ENCODE results near the gene NSUN3.

The NSUN3 gene

GRCh38 chr3:94130690-94131089 lies 67.8 kb downstream of the NSUN3 start:
- DNase-seq (ENCODE audit: low spot score) = no peak

GRCh38 chr3:94132777-94133176 lies 69.9 kb downstream of the NSUN3 start:
- DNase-seq (ENCODE audit: low spot score) = no peak

DNA sequence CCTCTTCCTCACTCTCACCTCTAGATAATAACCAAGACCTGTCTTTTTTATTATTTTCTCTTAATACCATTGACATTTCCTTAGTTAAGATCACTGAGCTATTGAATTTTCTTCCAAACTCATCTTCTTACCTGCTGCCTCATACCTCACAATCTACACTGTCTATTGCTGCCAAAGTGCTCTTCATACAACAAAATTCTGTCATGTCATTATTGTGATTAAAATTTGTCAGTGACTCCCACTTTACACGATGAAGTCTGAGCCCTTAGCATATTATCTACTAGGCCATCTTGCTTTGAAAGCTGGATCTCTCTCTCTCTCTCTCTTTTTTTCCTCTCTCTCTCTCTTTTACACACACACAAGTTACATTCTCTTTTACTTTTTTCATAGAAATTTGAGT lies 73.3 kb downstream of the NSUN3 start:
- no peak for DNase-seq (ENCODE audit: low spot score)

- peak; percentile 25 for DNase-seq (ENCODE audit: low spot score)
Observed at GRCh38 chr3:94137377-94137776, 74.5 kb downstream of the NSUN3 start.

GRCh38 chr3:94146455-94146854 lies 83.6 kb downstream of the NSUN3 start:
- no peak for DNase-seq (ENCODE audit: low spot score)

DNA sequence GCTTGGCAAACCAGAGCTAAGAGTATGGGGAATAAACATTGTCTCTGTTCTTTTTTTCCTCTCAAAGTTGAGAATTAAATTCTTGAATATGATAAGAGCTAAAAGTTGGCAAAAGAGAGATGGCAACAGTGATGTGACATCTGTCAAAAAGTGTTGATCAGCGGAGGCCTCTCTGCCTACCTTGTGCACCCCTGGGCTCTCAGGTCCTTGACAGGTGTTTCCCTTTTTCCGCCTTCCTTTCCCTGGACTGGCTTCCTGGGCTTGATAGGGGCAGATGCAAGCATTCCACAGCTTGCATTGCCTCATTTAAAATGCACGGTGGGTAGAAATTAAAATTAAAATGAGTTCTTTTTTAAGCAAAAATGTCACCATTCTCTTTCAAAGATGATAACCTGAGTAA lies 84.2 kb downstream of the NSUN3 start:
- DNase-seq (ENCODE audit: low spot score) = no peak

DNA sequence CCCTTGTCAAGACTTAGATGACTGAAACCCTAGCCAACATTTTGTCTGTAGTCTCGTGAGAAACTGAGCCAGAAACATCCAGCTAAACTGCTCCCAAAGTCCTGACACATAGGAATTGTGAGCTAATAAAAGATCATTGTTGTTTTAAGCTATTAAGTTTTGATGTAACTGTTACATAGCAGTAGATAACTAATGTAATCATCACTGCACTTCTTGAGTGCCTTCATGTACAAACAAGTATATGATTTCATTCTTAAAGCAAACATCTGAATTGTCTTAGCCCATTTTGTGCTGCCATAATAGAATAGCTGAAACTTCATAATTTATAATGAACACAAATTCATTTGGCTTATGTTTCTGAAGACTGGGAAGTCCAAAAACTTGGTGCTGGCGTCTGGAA lies 87.3 kb downstream of the NSUN3 start:
- DNase-seq (ENCODE audit: low spot score) = no peak

DNA sequence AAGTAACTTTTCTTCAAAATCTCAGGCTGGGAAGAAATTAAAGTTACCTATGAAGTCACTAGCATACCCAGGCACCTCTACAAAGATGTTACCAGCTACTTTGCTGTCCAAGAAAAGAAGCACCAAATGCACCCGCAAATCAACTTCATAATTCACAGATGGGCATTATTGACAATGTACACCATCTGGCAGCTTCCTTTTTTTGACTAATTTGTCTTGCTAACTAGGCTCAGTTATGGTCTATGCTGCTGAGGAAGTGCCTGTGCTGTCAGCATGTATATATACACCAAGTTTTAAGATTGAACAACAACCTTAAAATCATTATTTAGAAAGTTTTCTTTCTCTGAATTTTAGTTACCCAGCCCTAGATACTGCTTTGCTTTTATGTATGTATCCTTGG lies 93.8 kb downstream of the NSUN3 start:
- no peak for DNase-seq (ENCODE audit: low spot score)

GRCh38 chr3:94158512-94158911 lies 95.7 kb downstream of the NSUN3 start:
- no peak for DNase-seq (ENCODE audit: low spot score)

DNA sequence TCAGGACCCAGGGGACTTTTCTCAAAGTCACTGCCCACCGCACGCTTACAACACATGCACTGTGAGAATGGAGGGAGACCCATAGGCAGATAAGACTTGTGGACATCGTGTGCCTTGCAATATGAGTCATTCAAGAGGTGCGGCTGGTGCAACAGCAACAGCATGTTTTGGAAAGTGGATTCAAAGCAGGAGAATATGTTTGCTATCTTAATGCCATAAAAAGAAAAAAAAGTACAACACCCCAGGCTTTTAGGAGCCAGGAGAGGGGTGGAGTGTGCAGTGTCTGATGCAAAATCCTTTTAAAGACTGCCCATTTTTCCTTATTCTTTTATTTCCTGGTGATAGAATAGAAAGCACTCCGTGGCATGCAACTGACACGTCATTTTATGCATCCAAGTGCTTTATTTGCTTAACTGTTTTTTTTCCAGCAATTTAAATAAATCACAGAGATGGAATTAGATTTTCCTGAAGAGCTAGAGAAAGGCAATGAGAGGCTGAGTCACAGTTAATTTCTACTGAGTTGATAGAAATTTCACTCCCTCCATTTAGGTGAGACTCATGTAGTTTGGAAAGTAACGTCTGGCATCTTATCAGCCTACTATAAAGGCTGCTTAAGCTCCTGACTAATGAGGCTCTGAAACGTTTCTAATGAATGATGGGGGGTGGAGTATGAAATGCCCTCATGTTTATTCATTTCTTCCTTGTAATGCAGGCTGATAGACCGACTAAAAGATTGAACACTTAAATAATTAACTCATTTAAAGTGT lies 96.4 kb downstream of the NSUN3 start:
- DNase-seq (ENCODE audit: low spot score) = no peak

DNA sequence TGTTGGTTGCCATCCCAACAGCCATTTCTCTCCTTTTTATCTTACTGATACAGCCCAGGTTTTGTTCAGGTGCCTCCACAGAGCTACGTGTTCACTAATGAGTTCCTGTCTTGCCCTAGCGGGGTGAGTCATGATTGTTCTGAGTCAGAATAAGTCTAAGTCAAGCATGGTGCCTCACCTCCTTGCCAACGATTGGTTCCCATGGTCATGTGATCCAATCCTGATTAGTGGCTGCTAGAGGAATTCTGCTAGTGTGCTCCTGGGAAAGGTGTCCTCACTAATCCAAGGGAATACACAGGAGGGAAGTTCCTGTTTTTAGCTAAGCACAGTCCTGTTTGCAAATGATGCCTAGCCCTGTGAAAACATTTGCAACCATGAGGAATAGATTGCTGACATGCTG lies 99.8 kb downstream of the NSUN3 start:
- DNase-seq (ENCODE audit: low spot score) = peak; percentile 8

GRCh38 chr3:94167346-94167745 lies 104.5 kb downstream of the NSUN3 start:
- no peak for DNase-seq (ENCODE audit: low spot score)

- no peak for DNase-seq (ENCODE audit: low spot score)
Observed at GRCh38 chr3:94167796-94168195, 104.9 kb downstream of the NSUN3 start.

- DNase-seq (ENCODE audit: low spot score) = no peak
Observed at GRCh38 chr3:94171954-94172353, 109.1 kb downstream of the NSUN3 start.

- no peak for DNase-seq (ENCODE audit: low spot score)
Observed at GRCh38 chr3:94172695-94173310, 109.9 kb downstream of the NSUN3 start.

DNA sequence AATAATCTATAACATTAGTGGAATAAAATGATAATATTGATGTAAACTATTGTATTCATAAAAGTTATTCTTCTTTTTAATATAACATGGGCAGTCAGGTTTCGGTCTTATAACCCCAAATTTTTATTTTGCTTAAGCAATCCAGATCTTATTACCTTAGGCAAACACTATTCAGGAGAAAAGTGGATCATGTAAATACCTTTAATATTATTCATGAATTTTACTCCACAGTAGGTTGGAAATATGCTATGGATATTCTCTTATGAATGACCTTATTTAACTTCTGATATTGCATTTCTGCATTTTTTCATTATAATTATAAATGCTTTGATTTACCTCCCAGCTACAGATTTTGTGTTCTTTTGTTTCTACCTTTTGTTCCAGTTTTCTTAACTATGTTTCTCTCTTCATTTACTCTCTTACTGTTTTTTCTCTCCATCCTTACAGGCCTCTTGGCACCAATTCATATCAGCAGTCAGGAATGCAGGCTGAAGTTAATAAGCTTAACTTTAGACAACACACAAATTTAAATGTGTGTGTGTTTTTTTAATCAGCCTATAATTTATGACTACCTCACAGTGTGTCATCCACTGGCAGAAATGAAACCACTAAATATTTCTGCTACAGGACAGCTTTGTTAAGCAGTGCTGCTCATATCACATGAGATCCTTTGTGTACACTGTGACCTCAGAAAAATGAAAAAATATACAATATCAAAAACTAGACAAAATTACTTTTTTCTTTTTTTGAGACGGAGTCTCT lies 111.0 kb downstream of the NSUN3 start:
- no peak for DNase-seq (ENCODE audit: low spot score)

GRCh38 chr3:94175677-94176076 lies 112.8 kb downstream of the NSUN3 start:
- no peak for DNase-seq (ENCODE audit: low spot score)

- DNase-seq (ENCODE audit: low spot score) = peak; percentile 8
Observed at GRCh38 chr3:94176988-94177745, 114.3 kb downstream of the NSUN3 start.
